Sigmoid colon (tissue), 7 donors: Measurements from ENCODE around the gene DOCK3. TPM values are rescaled to one million over a fixed set of nuclear protein-coding genes. Genes with fewer than 3 reads are reported as not detected.

Source experiments
- DNase-seq: peaks from one replicate; pipeline ENCODE4 v3.0.0-alpha.2; 2019
- H3K27ac ChIP-seq, 4 donors: fragments of 200-600 bp; sonication (generic); one replicate each; pipeline ENCODE4 v1.5.1; 2016 to 2019; ENCODE audit warnings: mild to moderate bottlenecking in 1 of 4
- H3K27me3 ChIP-seq, 3 donors: fragments of 200-600 bp; sonication (generic); one replicate each; pipeline ENCODE4 v1.5.1; 2019; ENCODE audit warnings: mild to moderate bottlenecking in 1 of 3
- H3K36me3 ChIP-seq, 4 donors: fragments of 200-600 bp; sonication (generic); one replicate each; pipeline ENCODE4 v1.5.1; 2016 to 2019
- H3K4me1 ChIP-seq, 4 donors: fragments of 200-600 bp; sonication (generic); one replicate each; pipeline ENCODE4 v1.5.1; 2017 to 2019
- H3K4me3 ChIP-seq, 4 donors: fragments of 200-600 bp; sonication (generic); one replicate each; pipeline ENCODE4 v1.5.1; 2017 to 2019; ENCODE audit warnings: mild to moderate bottlenecking in 2 of 4, moderate library complexity in 1 of 4
- H3K9me3 ChIP-seq, 4 donors: fragments of 200-600 bp in 3 of 4; sonication (generic) in 3 of 4; one replicate each; pipeline versions ENCODE4 v1.5.1 to v1.6.1; 2013 to 2019
- EP300 ChIP-seq, 4 donors: sonication (generic); formaldehyde crosslinking; IDR thresholded peaks; one replicate each; pipeline ENCODE4 v1.6.1; 2017; ENCODE audit warnings: antibody characterized with exemption in 4 of 4
- POLR2A ChIP-seq, 2 donors: fragments of 450-650 bp; IDR thresholded peaks; one replicate each; pipeline ENCODE4 v1.6.1; 2016; ENCODE audit warnings: antibody characterized with exemption in 2 of 2, mild to moderate bottlenecking in 2 of 2, moderate library complexity in 2 of 2
- POLR2AphosphoS5 ChIP-seq, 4 donors: sonication (generic); formaldehyde crosslinking; IDR thresholded peaks; one replicate each; pipeline ENCODE4 v1.6.1; 2017; ENCODE audit warnings: antibody characterized with exemption in 4 of 4
- WGBS, 2 donors: extraction: QIAGEN DNeasy Blood & Tissue Kit; methylation state at CpG; one replicate each; pipeline ENCODE4 v1.1.7; 2013; 5-methylcytosine and 5-hydroxymethylcytosine counted together
- intact Hi-C: fragments of 100-400 bp; cut with DNase I; formaldehyde crosslinking; loops from one replicate; pipeline ENCODE4 v1.15.1; 2023
- polyA plus RNA-seq, 3 donors: library from polyadenylated mRNA; stranded (reverse); fragments of 200-250 nt; gene quantifications; one replicate each; pipeline ENCODE4 v1.2.3, GENCODE V29; 2013
- total RNA-seq, 4 donors: library from RNA; depleted of rRNA; stranded (reverse); fragments of >200 nt; gene quantifications; one replicate each; pipeline ENCODE4 v1.1.0, GENCODE V29; 2016
- TF ChIP-seq, protein P1 (sequence below), 4 experiments: fragments of 450-650 bp in 3 of 4; fragments of 200-600 bp in 1 of 4; IDR thresholded peaks; one replicate each; pipeline ENCODE4 v1.5.1; 2016 to 2019; ENCODE audit warnings: antibody characterized with exemption in 4 of 4, mild to moderate bottlenecking in 3 of 4, moderate library complexity in 2 of 4
- donor health status: healthy with polysubstance abuse.
- donor health status: Bipolar disorder and iron deficiency.
- donor health status: healthy.

DOCK3 gene
- total and polyA plus RNA-seq, 7 donors, result 0.25 to 4.4 (median 3.3) TPM; not detected in 2

DNA sequence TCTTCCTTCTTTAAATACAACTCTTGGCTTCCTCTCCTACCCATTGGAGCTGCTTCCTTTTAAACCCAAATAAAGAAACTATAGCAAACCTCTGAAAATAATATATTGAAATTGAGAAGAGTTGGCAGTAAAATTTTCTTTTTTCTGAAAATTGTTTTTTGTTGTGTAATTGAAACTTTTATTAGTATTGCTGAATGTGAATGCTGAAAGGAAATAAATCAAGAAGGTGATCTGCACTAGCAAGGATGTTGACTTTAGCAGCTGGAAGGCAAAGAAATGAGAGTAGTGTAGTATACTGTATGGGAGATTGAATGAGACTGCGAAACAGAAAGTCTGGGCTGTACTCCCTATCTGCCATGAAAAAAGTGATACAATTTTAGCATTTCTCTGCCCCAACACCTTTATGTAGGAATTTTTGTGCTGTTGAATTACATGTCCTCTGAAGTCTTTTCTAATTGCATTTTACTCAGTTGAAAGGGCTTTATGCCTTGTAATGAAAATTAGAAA, 166.3 kb downstream of the DOCK3 start:
- Histone ChIP-seq H3K36me3 (no peaks in the 10 kb centered on the region), H3K4me3 (no peak overlapping the region), H3K27ac (no peak overlapping the region), H3K4me1 (no peaks in the 10 kb centered on the region), H3K27me3 (no peaks in the 10 kb centered on the region), H3K9me3 (no peaks in the 10 kb centered on the region)
- 89 to 93% methylated on average over 1 of the region's 1 CpG for WGBS, 2 donors
- intact Hi-C loops, result no loop called here
- no peak for DNase-seq
- TF ChIP-seq EP300 (IDR thresholded peaks at IDR 0.05) (no peak), POLR2AphosphoS5 (IDR thresholded peaks at IDR 0.05) (no peak), POLR2A (IDR thresholded peaks at IDR 0.05) (no peak)
- TF ChIP-seq, protein P1, sequence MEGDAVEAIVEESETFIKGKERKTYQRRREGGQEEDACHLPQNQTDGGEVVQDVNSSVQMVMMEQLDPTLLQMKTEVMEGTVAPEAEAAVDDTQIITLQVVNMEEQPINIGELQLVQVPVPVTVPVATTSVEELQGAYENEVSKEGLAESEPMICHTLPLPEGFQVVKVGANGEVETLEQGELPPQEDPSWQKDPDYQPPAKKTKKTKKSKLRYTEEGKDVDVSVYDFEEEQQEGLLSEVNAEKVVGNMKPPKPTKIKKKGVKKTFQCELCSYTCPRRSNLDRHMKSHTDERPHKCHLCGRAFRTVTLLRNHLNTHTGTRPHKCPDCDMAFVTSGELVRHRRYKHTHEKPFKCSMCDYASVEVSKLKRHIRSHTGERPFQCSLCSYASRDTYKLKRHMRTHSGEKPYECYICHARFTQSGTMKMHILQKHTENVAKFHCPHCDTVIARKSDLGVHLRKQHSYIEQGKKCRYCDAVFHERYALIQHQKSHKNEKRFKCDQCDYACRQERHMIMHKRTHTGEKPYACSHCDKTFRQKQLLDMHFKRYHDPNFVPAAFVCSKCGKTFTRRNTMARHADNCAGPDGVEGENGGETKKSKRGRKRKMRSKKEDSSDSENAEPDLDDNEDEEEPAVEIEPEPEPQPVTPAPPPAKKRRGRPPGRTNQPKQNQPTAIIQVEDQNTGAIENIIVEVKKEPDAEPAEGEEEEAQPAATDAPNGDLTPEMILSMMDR (IDR thresholded peaks at IDR 0.05), result no peak

DNA sequence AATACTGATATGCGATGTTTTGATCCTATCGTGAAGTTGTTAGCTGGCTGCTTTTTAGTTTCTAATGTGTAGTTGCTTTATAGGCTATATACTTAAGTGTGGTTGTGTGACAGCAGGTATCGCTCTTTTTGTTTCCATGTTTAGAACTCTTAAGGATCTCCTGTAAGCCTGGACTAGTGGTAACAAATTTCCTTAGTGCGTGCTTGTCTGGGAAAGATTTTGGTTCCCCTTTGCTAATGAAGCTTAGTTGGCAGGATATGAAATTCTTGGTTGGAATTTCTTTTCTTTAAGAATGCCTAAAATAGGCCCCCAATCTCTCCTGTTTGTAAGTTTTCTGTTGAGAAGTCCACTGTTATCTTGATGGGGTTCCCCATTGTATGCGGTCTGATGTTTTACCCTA, 173.6 kb downstream of the DOCK3 start:
- no peaks in the 10 kb centered on the region for H3K4me1 ChIP-seq
- intact Hi-C loops, result no loop called here
- peaks cover 0 to 9% (median 0%) of the 10 kb centered on the region in 4 donors for H3K9me3 ChIP-seq
- DNase-seq, result no peak
- 95 to 96% methylated on average over 5 of the region's 5 CpGs for WGBS, 2 donors
- H3K27me3 ChIP-seq, result no peaks in the 10 kb centered on the region
- H3K4me3 ChIP-seq, result no peak overlapping the region
- TF ChIP-seq, protein P1 (IDR thresholded peaks at IDR 0.05), result no peak
- TF ChIP-seq POLR2AphosphoS5 (IDR thresholded peaks at IDR 0.05), result no peak
- no peak for TF ChIP-seq EP300 (IDR thresholded peaks at IDR 0.05)
- TF ChIP-seq POLR2A (IDR thresholded peaks at IDR 0.05), result no peak
- no peaks in the 10 kb centered on the region for H3K36me3 ChIP-seq
- no peak overlapping the region for H3K27ac ChIP-seq

DNA sequence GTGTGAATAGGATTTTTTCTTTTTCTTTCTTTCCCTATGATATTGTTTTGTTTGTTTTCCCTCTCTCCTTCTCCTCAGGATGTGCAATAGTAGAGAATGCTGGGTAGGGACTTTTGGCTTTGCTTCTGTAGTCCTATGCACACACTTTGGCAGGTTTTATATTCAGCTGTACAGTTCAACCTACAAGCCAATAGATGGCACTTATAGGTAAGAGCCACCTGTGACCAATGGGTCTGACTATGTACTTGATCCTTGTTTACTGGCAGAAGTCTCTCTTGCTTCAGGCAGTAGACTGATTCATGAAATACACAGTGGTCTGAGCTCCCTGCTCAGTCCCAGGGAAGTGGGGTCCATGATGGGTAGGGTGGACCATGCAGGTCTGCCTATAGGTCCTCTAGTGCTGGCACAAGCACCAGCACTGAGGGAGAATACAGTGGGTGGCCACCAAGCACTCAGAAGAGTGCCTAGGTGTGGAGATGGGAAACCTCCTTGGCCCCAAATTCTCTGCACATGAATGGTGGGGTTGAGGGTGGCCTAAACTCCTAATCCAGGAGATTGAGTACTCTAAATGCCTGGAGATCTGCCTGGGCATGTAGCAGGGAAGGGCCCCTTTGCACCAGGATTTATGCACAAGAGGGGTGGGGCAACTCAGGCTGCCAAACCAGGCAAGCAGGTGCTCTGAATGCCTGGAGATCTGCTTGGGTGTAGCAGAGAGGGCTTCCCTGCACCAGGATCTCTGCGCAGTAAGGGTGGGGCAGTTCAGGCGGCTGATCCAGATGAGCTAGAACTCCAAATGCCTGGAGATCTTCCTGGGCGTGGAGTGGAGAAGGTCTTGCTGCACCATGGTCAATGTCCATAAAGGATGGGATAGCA, 176.1 kb downstream of the DOCK3 start:
- Histone ChIP-seq H3K36me3 (no peaks in the 10 kb centered on the region), H3K4me1 (no peaks in the 10 kb centered on the region), H3K27me3 (no peaks in the 10 kb centered on the region), H3K9me3 (peaks cover 0 to 9% (median 0%) of the 10 kb centered on the region in 4 donors), H3K4me3 (no peak overlapping the region), H3K27ac (no peak overlapping the region)
- intact Hi-C loops, result no loop called here
- DNase-seq, result no peak
- TF ChIP-seq, protein P1 (IDR thresholded peaks at IDR 0.05), result no peak
- TF ChIP-seq POLR2A (IDR thresholded peaks at IDR 0.05), result no peak
- no peak for TF ChIP-seq POLR2AphosphoS5 (IDR thresholded peaks at IDR 0.05)
- TF ChIP-seq EP300 (IDR thresholded peaks at IDR 0.05), result no peak
- 82 to 87% methylated on average over 3 of the region's 3 CpGs for WGBS, 2 donors

DNA sequence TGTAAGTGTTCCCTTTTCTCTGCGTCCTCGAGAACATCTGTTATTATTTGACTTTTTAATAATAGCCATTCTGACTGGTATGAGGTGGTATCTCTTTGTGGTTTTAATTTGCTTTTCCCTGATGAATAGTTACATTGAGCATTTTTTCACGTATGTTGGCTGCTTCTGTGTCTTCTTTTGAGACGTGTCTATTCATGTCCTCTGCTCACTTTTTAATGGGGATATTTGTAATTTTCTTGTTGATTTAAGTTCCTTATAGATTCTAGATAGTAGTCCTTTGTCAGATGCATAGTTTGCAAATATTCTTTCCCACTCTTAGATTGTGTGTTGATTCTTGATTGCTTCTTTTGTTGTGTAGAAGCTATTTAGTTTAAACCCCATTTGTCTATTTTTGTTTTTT, 179.2 kb downstream of the DOCK3 start:
- TF ChIP-seq POLR2AphosphoS5 (IDR thresholded peaks at IDR 0.05) (no peak), POLR2A (IDR thresholded peaks at IDR 0.05) (no peak), EP300 (IDR thresholded peaks at IDR 0.05) (no peak)
- TF ChIP-seq, protein P1 (IDR thresholded peaks at IDR 0.05), result no peak
- WGBS, 2 donors, result 80 to 85% methylated on average over 4 of the region's 4 CpGs
- Histone ChIP-seq H3K36me3 (no peaks in the 10 kb centered on the region), H3K4me1 (no peaks in the 10 kb centered on the region), H3K9me3 (peaks cover 0 to 2% (median 0%) of the 10 kb centered on the region in 4 donors), H3K4me3 (no peak overlapping the region), H3K27me3 (no peaks in the 10 kb centered on the region), H3K27ac (no peak overlapping the region)
- DNase-seq, result no peak
- intact Hi-C loops, result no loop called here
